Lower lobe of right lung (tissue), 2 donors: ENCODE data around the gene TTLL9. TPM values are rescaled to one million over a fixed set of nuclear protein-coding genes. Genes with fewer than 3 reads are reported as not detected.
"Not testable (repeated sequence)": the region's sequence is repeated elsewhere in the genome, so short reads cannot be mapped to it uniquely, and the experiment has no call there.

Experiments used
- ATAC-seq, 2 donors: fragments of 200-7000 bp; cut with Tn5 transposase; one replicate each; pipeline ENCODE4 v1.9.1; 2020 to 2022; ENCODE audit warnings: mild to moderate bottlenecking in 2 of 2, moderate library complexity in 2 of 2
- DNase-seq: peaks from one replicate; pipeline ENCODE4 v3.0.0-alpha.2; 2020
- H3K27ac ChIP-seq: fragments of 200-600 bp; one replicate; pipeline ENCODE4 v1.8.0; 2022
- H3K27me3 ChIP-seq: fragments of 200-600 bp; one replicate; pipeline ENCODE4 v1.8.0; 2022; ENCODE audit warnings: low read depth
- H3K36me3 ChIP-seq: fragments of 200-600 bp; one replicate; pipeline ENCODE4 v1.8.0; 2022; ENCODE audit warnings: mild to moderate bottlenecking
- H3K4me1 ChIP-seq: fragments of 200-600 bp; one replicate; pipeline ENCODE4 v1.8.0; 2022
- H3K4me3 ChIP-seq: fragments of 200-600 bp; one replicate; pipeline ENCODE4 v1.8.0; 2022; ENCODE audit warnings: mild to moderate bottlenecking
- H3K9me3 ChIP-seq: fragments of 200-600 bp; one replicate; pipeline ENCODE4 v1.8.0; 2022
- CTCF ChIP-seq: fragments of 200-600 bp; IDR thresholded peaks from one replicate; pipeline ENCODE4 v1.8.0; 2022; ENCODE audit warnings: antibody characterized with exemption, mild to moderate bottlenecking
- intact Hi-C: fragments of 100-400 bp; cut with DNase I; formaldehyde crosslinking; loops from one replicate; pipeline ENCODE4 v1.11.0; 2022
- total RNA-seq: library from RNA; stranded (reverse); fragmentation: NEBNext Ultra II Directional; extraction: Animal tissue kit (Norgen Biotek cat#: 25700); gene quantifications from one replicate; pipeline ENCODE4 v1.2.1, GENCODE V29; 2021
- donor health status: DM: no; HTN: yes; CAD: no; lungs with severe emphysema.

TTLL9 gene
- total RNA-seq, 1 donor from 2014 or later, result 5.9 TPM

- Histone ChIP-seq H3K27ac (no peak overlapping the region), H3K4me3 (no peak overlapping the region), H3K4me1 (peaks cover 10% of the 10 kb centered on the region), H3K9me3 (no peaks in the 10 kb centered on the region), H3K36me3 (no peaks in the 10 kb centered on the region), H3K27me3 (no peaks in the 10 kb centered on the region)
- no peak for TF ChIP-seq CTCF
- DNase-seq (no peak), ATAC-seq (no peak)
- intact Hi-C loops, result no loop called here
Measured at GRCh38 chr20:31824554-31825313, 45.7 kb upstream of the TTLL9 start.

- TF ChIP-seq CTCF, result no peak
- Histone ChIP-seq H3K4me1 (peaks cover 10% of the 10 kb centered on the region), H3K4me3 (no peak overlapping the region), H3K27ac (no peak overlapping the region), H3K36me3 (no peaks in the 10 kb centered on the region), H3K27me3 (no peaks in the 10 kb centered on the region), H3K9me3 (no peaks in the 10 kb centered on the region)
- DNase-seq (no peak), ATAC-seq (no peak)
- intact Hi-C loops, result no loop called here
Measured at GRCh38 chr20:31826074-31826473, 44.4 kb upstream of the TTLL9 start.

- Histone ChIP-seq H3K36me3 (no peaks in the 10 kb centered on the region), H3K27me3 (no peaks in the 10 kb centered on the region), H3K9me3 (no peaks in the 10 kb centered on the region), H3K4me1 (peaks cover 10% of the 10 kb centered on the region), H3K4me3 (no peak overlapping the region), H3K27ac (no peak overlapping the region)
- DNase-seq (no peak), ATAC-seq (no peak)
- intact Hi-C loops, result no loop called here
- no peak for TF ChIP-seq CTCF
Measured at GRCh38 chr20:31827059-31827458, 43.4 kb upstream of the TTLL9 start.

- H3K4me3 ChIP-seq, intact Hi-C loops, H3K9me3 ChIP-seq, H3K27me3 ChIP-seq, DNase-seq, H3K4me1 ChIP-seq, ATAC-seq, H3K27ac ChIP-seq, H3K36me3 ChIP-seq: not testable (repeated sequence)
Measured at GRCh38 chr20:31828016-31828415, 42.4 kb upstream of the TTLL9 start.

GRCh38 chr20:31829731-31830130 lies 40.7 kb upstream of the TTLL9 start:
- Histone ChIP-seq H3K4me1 (peaks cover 5% of the 10 kb centered on the region), H3K27me3 (peaks cover 4% of the 10 kb centered on the region), H3K27ac (no peak overlapping the region), H3K9me3 (no peaks in the 10 kb centered on the region), H3K36me3 (no peaks in the 10 kb centered on the region), H3K4me3 (no peak overlapping the region)
- DNase-seq (no peak), ATAC-seq (no peak)
- no peak for TF ChIP-seq CTCF
- intact Hi-C loops, result no loop called here

- no peaks in the 10 kb centered on the region for H3K9me3 ChIP-seq
- ATAC-seq, result no peak
- peaks cover 9% of the 10 kb centered on the region for H3K4me1 ChIP-seq
- no peak overlapping the region for H3K4me3 ChIP-seq
- H3K27me3 ChIP-seq, result peaks cover 4% of the 10 kb centered on the region
- no peak for TF ChIP-seq CTCF
- no peak overlapping the region for H3K27ac ChIP-seq
- no peaks in the 10 kb centered on the region for H3K36me3 ChIP-seq
- DNase-seq, result no peak
- intact Hi-C loops, result no loop called here
Measured at GRCh38 chr20:31830406-31830981, 39.9 kb upstream of the TTLL9 start.
